GM18499 (cell line): ENCODE measurements around the gene HOXD3.

Experiments used
- ATAC-seq: cut with Tn5 transposase; IDR thresholded peaks from one replicate; pipeline ENCODE4 v1.9.1; 2021; ENCODE audit warnings: moderate number of reproducible peaks; ENCODE audit not compliant: insufficient read depth, unreplicated experiment

The HOXD3 gene

GRCh38 chr2:176132205-176133171 lies 24.6 kb upstream of the HOXD3 start:
- no peak for ATAC-seq

GRCh38 chr2:176133389-176133788 lies 23.7 kb upstream of the HOXD3 start:
- ATAC-seq = no peak

DNA sequence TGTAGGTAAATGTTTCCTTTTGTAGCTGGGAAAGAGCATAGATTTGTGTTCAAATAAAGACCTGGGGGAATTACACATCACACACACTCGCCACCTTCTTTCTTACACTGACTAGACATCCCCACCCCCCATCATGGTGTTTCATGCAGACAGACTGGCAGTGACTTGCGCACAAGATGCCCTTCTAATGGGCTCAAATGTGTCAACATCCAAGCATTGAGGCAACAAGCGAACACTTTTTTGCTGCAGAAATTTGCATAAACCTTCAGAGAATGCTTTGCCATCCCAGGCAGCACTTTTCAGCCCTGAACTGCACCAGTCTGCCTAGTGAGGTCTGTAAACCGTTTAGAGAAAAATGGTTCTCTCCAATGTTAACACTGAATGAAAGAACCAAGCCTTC lies 23.1 kb upstream of the HOXD3 start:
- no peak for ATAC-seq

- no peak for ATAC-seq
Measured at GRCh38 chr2:176135035-176135440, 22.1 kb upstream of the HOXD3 start.

- ATAC-seq = no peak
Measured at GRCh38 chr2:176136374-176137251, 20.5 kb upstream of the HOXD3 start.

- no peak for ATAC-seq
Measured at GRCh38 chr2:176137252-176137580, 19.9 kb upstream of the HOXD3 start.

- ATAC-seq = no peak
Measured at GRCh38 chr2:176137906-176138305, 19.2 kb upstream of the HOXD3 start.

DNA sequence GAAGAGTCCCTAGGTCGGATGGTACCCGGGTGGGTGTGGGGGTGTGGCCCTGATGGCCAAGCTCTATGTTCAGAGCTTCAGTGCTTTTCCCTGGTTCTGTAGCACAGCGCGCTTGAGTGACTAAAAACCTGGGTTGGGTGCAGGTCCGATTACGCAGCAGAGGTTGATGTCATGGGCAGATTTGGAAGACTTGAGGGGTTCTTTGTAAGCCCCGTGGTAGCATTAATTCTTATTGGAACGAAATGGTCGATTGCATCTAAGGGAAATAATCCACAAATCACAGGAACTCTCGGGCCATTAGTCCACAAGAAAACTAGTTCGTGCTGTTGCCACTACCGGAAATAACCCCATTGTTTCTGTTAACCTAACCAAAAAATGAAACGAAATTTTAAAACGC lies 18.6 kb upstream of the HOXD3 start:
- no peak for ATAC-seq

GRCh38 chr2:176138923-176139660 lies 18.0 kb upstream of the HOXD3 start:
- ATAC-seq = no peak

DNA sequence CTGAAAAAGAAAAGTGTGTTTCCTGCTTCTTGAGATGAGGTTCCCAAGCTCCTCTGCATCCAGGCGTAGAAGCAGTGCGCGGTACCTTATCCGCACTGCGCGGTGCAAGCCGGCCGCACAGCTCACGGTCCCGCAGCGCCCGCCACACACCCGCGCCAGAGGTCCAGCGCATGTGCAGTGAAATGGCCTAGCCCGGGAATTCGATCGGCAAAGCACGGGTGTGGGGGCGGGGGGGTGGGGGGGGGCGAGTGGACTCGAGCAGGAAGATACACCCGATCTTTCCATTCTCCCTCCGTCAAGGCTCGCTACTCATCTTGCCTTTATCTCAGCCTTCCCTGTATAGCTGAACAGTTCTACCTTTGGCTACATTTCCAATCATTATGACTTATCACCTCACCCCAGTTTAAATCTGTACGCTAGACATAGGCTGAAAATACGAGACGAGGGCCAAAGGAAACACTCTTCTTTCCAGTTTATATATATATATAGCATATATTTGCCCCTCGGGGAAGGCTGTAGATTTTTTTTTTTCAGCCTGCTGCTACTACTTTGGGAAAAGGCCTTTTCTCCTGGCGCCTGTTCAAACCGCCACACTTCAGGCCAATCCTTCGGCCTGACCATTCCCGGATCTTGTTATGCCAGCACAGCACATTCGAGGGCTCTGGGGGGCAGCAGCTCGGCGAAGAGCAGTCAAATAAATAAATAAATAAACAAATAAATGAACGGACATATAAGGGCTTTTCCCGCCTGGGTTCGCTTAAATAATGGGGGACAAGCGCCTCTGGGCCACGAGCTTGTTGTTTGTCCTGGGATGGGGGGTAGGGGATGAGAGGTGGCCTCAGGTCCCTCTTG lies 17.2 kb upstream of the HOXD3 start:
- ATAC-seq = no peak

- no peak for ATAC-seq
Measured at GRCh38 chr2:176140513-176141317, 16.4 kb upstream of the HOXD3 start.

GRCh38 chr2:176142281-176142680 lies 14.8 kb upstream of the HOXD3 start:
- ATAC-seq = no peak

GRCh38 chr2:176145085-176145969 lies 11.8 kb upstream of the HOXD3 start:
- ATAC-seq = no peak

DNA sequence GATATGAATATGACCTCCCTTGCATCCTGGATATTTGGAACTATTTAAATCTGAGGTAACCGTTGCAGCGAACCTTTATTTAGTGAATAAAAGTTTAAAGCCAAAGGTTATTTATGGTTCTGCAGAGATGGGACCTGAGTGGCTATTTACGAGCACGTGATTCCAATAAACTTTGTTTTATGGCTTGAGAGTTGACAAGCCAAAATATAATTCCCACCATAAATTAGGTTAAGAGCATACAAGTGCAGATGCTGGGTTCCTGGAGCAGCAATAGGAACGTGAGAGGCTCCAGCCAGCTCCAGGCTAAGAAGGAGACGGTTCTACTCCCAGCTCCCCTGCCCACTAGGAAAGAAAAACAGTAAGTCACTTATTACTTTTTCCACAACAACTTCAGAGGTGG lies 11.0 kb upstream of the HOXD3 start:
- no peak for ATAC-seq

- no peak for ATAC-seq
Measured at GRCh38 chr2:176146645-176147044, 10.5 kb upstream of the HOXD3 start.

DNA sequence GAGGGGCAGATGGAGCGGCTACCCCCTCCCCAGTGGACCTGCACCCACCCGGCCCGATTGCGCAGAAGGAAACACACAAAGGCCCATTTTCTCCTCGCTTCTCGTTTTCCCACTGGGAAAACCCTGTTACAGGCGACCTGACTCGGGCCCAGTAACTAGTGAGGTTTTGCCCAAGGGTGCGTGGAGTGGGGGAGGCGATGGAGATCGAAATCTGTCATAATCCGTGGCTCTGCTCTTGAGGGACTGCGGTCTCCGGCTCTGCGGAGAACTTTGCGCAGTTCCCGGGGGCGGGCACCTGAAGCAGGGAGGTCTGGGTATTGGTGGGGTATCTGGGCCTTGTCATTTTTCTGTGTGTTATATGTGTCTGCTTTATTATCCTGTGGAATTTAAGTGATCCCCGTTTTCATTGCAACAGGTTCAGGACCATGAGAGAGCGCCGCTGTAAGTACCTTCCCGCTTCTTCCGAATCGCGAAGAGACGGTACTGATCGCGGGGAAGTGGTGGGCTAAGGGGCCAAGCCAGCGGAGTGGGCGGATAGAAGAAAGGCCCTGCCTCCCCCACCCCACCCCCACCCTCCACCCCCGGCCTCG lies 9.8 kb upstream of the HOXD3 start:
- no peak for ATAC-seq

- no peak for ATAC-seq
Measured at GRCh38 chr2:176147800-176148496, 9.2 kb upstream of the HOXD3 start.
